GM21447 (cell line): ENCODE measurements around the gene ST7.
"Not testable (repeated sequence)": the region's sequence is repeated elsewhere in the genome, so short reads cannot be mapped to it uniquely, and the experiment has no call there.

Experiments
- ATAC-seq: cut with Tn5 transposase; IDR thresholded peaks from one replicate; pipeline ENCODE4 v1.9.1; 2021; ENCODE audit not compliant: unreplicated experiment

Gene ST7

GRCh38 chr7:116953372-116953905 lies at the start of gene ST7:
Gene ST7 (plus strand): TSS chr7:116953501. CDS start chr7:116953541, 40 bp downstream.
- ATAC-seq = peak; percentile 28

GRCh38 chr7:116906391-116906790 lies 46.9 kb upstream of the ST7 start:
- ATAC-seq = no peak

GRCh38 chr7:116910383-116910782 lies 42.9 kb upstream of the ST7 start:
- no peak for ATAC-seq

GRCh38 chr7:116911801-116912200 lies 41.5 kb upstream of the ST7 start:
- no peak for ATAC-seq

- no peak for ATAC-seq
Observed at GRCh38 chr7:116912269-116912909, 40.9 kb upstream of the ST7 start.

GRCh38 chr7:116918704-116919103 lies 34.6 kb upstream of the ST7 start:
- no peak for ATAC-seq

GRCh38 chr7:116920359-116920758 lies 32.9 kb upstream of the ST7 start:
- ATAC-seq = no peak

- ATAC-seq = no peak
Observed at GRCh38 chr7:116922545-116922944, 30.8 kb upstream of the ST7 start.

- no peak for ATAC-seq
Observed at GRCh38 chr7:116924741-116925140, 28.6 kb upstream of the ST7 start.

GRCh38 chr7:116929021-116929420 lies 24.3 kb upstream of the ST7 start:
- no peak for ATAC-seq

GRCh38 chr7:116929914-116930913 lies 23.1 kb upstream of the ST7 start:
- ATAC-seq = peak; percentile 95

- no peak for ATAC-seq
Observed at GRCh38 chr7:116932566-116932965, 20.7 kb upstream of the ST7 start.

GRCh38 chr7:116933465-116933864 lies 19.8 kb upstream of the ST7 start:
- ATAC-seq = no peak

- ATAC-seq = no peak
Observed at GRCh38 chr7:116934580-116934979, 18.7 kb upstream of the ST7 start.

- not testable (repeated sequence) for ATAC-seq
Observed at GRCh38 chr7:116936844-116937243, 16.5 kb upstream of the ST7 start.

- no peak for ATAC-seq
Observed at GRCh38 chr7:116938678-116939077, 14.6 kb upstream of the ST7 start.

GRCh38 chr7:116940689-116941370 lies 12.5 kb upstream of the ST7 start:
- ATAC-seq = no peak

- ATAC-seq = no peak
Observed at GRCh38 chr7:116942504-116942903, 10.8 kb upstream of the ST7 start.

- no peak for ATAC-seq
Observed at GRCh38 chr7:116948934-116949333, 4.4 kb upstream of the ST7 start.

- ATAC-seq = no peak
Observed at GRCh38 chr7:116949941-116950801, 3.1 kb upstream of the ST7 start.
